Bronchial epithelial cell (primary cell): ENCODE data around the gene SIGMAR1. TPM values are rescaled to one million over a fixed set of nuclear protein-coding genes. Genes with fewer than 3 reads are reported as not detected.

ENCODE experiments used
- DNase-seq: peaks from one replicate; pipeline ENCODE4 v3.0.0-alpha.2; 2010; ENCODE audit warnings: low read depth
- FAIRE-seq: peaks from 2 replicates; lab custom pipeline; 2011; peaks lifted over from hg19 to GRCh38; lab: Jason Lieb, UNC
- H3K27me3 ChIP-seq: 2 replicates; pipeline ENCODE4 v1.5.1; 2011; ENCODE audit warnings: low read length; ENCODE audit not compliant: control insufficient read depth, insufficient read depth
- H3K36me3 ChIP-seq: 2 replicates; pipeline ENCODE4 v1.5.1; 2011; ENCODE audit warnings: low read length; ENCODE audit not compliant: control insufficient read depth, insufficient read depth
- H3K4me3 ChIP-seq: 2 replicates; pipeline ENCODE4 v1.5.1; 2011; ENCODE audit warnings: mild to moderate bottlenecking, low read depth, low read length, control low read depth
- total RNA-seq: library from RNA; depleted of rRNA; stranded (reverse); fragments of >200 nt; gene quantifications from 2 replicates; pipeline ENCODE4 v1.2.1, GENCODE V29; 2014
- TF ChIP-seq, protein P1 (sequence below): IDR thresholded peaks from 2 replicates; pipeline ENCODE4 v1.5.1; 2011; ENCODE audit warnings: mild to moderate bottlenecking, moderate library complexity, low read length, control low read depth, inconsistent platforms; ENCODE audit not compliant: insufficient read depth, severe bottlenecking

SIGMAR1 gene
- total RNA-seq, 1 donor from 2014 or later, result 74.8 TPM

GRCh38 chr9:34650816-34651215, 13.2 kb upstream of the SIGMAR1 start:
- Histone ChIP-seq H3K36me3 (peaks cover 1% of the 10 kb centered on the region), H3K27me3 (no peaks in the 10 kb centered on the region), H3K4me3 (no peak overlapping the region)
- no peak for FAIRE-seq
- TF ChIP-seq, protein P1, sequence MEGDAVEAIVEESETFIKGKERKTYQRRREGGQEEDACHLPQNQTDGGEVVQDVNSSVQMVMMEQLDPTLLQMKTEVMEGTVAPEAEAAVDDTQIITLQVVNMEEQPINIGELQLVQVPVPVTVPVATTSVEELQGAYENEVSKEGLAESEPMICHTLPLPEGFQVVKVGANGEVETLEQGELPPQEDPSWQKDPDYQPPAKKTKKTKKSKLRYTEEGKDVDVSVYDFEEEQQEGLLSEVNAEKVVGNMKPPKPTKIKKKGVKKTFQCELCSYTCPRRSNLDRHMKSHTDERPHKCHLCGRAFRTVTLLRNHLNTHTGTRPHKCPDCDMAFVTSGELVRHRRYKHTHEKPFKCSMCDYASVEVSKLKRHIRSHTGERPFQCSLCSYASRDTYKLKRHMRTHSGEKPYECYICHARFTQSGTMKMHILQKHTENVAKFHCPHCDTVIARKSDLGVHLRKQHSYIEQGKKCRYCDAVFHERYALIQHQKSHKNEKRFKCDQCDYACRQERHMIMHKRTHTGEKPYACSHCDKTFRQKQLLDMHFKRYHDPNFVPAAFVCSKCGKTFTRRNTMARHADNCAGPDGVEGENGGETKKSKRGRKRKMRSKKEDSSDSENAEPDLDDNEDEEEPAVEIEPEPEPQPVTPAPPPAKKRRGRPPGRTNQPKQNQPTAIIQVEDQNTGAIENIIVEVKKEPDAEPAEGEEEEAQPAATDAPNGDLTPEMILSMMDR, result no peak
- no peak for DNase-seq

- TF ChIP-seq, protein P1, result no peak
- no peaks in the 10 kb centered on the region for H3K27me3 ChIP-seq
- no peak for FAIRE-seq
Observed at GRCh38 chr9:34648673-34649072, 11.1 kb upstream of the SIGMAR1 start.

GRCh38 chr9:34647651-34648050, 10.1 kb upstream of the SIGMAR1 start:
- TF ChIP-seq, protein P1, result no peak
- FAIRE-seq, result no peak
- Histone ChIP-seq H3K36me3 (peaks cover 1% of the 10 kb centered on the region), H3K4me3 (peak overlapping the region; percentile 77), H3K27me3 (no peaks in the 10 kb centered on the region)
- no peak for DNase-seq

More at GRCh38 chr9:34648673-34649072, 11.1 kb upstream of the SIGMAR1 start:
- no peak overlapping the region for H3K4me3 ChIP-seq
- no peak for DNase-seq
- H3K36me3 ChIP-seq, result peaks cover 1% of the 10 kb centered on the region

DNA sequence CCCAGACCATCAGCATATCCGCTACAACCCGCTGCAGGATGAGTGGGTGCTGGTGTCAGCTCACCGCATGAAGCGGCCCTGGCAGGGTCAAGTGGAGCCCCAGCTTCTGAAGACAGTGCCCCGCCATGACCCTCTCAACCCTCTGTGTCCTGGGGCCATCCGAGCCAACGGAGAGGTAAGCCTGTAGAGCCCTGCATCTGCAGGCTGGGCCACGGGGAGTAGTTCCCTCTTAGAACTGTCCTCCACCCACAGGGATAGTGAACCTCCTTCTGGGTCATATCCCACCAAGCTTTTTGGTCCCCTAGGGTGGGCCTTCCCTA, 9.5 kb upstream of the SIGMAR1 start:
- Histone ChIP-seq H3K36me3 (peaks cover 1% of the 10 kb centered on the region), H3K4me3 (peak overlapping the region; percentile 77), H3K27me3 (no peaks in the 10 kb centered on the region)
- FAIRE-seq, result no peak
- DNase-seq, result no peak
- TF ChIP-seq, protein P1, result no peak

DNA sequence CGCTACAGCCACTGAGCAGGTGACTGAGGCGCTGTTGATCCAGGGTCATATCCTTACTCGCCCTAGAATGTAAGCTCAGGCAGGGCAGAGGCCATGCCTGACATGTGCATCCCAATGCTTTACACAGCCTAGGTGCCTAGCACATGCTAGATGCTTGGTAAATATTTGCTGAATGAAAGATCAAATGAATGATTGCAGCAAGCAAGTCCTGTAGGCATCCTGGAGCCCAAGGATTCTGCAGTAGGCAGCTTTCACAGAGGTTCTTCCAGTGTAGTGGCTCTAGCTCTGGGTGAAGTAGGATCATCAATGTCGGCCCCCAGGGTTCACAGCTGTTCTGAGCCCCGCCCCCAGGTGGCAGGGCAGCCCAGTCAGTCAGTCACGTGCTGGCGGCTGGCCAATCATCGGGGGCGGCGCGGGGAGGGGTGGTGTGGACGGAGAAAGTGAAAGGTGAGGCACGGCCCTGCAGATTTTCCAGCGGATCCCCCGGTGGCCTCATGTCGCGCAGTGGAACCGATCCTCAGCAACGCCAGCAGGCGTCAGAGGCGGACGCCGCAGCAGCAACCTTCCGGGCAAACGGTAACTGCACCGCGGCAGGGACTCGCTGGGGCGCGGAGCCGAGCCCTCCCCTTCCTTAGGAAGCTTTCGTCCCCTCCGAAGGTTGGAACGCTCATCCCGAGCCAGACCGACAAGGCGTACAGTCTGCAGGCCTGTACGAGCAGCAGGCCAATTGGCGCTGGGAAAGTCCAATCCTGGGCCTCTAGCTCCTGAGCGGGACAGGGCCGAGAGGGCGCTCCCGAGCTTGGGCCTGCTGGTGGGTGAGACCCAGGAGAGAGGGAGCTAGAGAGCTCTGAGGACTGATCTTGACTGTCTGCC, 8.9 kb upstream of the SIGMAR1 start, which contains the start of gene GALT:
Gene GALT (plus strand): TSS at position 465 of the 873 bp plus-strand sequence. CDS start 30 bp downstream, at position 495.
- DNase-seq (peak; percentile 61), FAIRE-seq (no peak)
- Histone ChIP-seq H3K4me3 (peak within 1 kb of the TSS; percentile 77), H3K27me3 (no peaks in the 10 kb centered on the region), H3K36me3 (peaks cover 1% of the 10 kb centered on the region)
- TF ChIP-seq, protein P1, result peak; percentile 63
